Endothelial cell (in vitro differentiated cells): ENCODE measurements around the gene PIK3C2G. TPM values are rescaled to one million over a fixed set of nuclear protein-coding genes. Genes with fewer than 3 reads are reported as not detected.

Experiments
- DNase-seq: peaks from one replicate; pipeline ENCODE4 v3.0.0; 2021; ENCODE audit warnings: low spot score
- H3K27ac Mint-ChIP-seq: one replicate; pipeline ENCODE4 v1.8.0; 2021; ENCODE audit warnings: mixed read lengths, inconsistent platforms; ENCODE audit not compliant: unreplicated experiment
- H3K27me3 Mint-ChIP-seq: one replicate; pipeline ENCODE4 v1.8.0; 2021; ENCODE audit warnings: mild to moderate bottlenecking, moderate library complexity, mixed read lengths, inconsistent platforms; ENCODE audit not compliant: unreplicated experiment
- H3K36me3 Mint-ChIP-seq: one replicate; pipeline ENCODE4 v1.8.0; 2021; ENCODE audit warnings: mild to moderate bottlenecking, low read depth, mixed read lengths, inconsistent platforms; ENCODE audit not compliant: unreplicated experiment
- H3K4me1 Mint-ChIP-seq: one replicate; pipeline ENCODE4 v1.8.0; 2021; ENCODE audit warnings: mild to moderate bottlenecking, mixed read lengths, inconsistent platforms; ENCODE audit not compliant: unreplicated experiment
- H3K4me3 Mint-ChIP-seq: one replicate; pipeline ENCODE4 v1.8.0; 2021; ENCODE audit warnings: mild to moderate bottlenecking, mixed read lengths, inconsistent platforms; ENCODE audit not compliant: unreplicated experiment
- H3K9me3 Mint-ChIP-seq: one replicate; pipeline ENCODE4 v1.8.0; 2021; ENCODE audit warnings: mixed read lengths, inconsistent platforms; ENCODE audit not compliant: unreplicated experiment
- total RNA-seq: library from RNA; stranded (reverse); fragmentation: NEBNext Ultra II Directional; extraction: Animal tissue kit (Norgen Biotek cat#: 25700); gene quantifications from one replicate; pipeline ENCODE4 v1.2.1, GENCODE V29; 2021; ENCODE audit not compliant: unreplicated experiment
- TF ChIP-seq, protein P1 (sequence below): fragments of 200-600 bp; sonication (generic); IDR thresholded peaks from one replicate; pipeline ENCODE4 v1.5.0; 2021; ENCODE audit warnings: antibody characterized with exemption; ENCODE audit not compliant: unreplicated experiment

PIK3C2G gene
- total RNA-seq, 1 donor from 2014 or later: not detected

GRCh38 chr12:18358930-18359329 lies 97.6 kb downstream of the PIK3C2G start:
- Mint-ChIP-seq H3K27ac (no peak overlapping the region), H3K4me1 (no peaks in the 10 kb centered on the region), H3K36me3 (peaks cover 3% of the 10 kb centered on the region), H3K27me3 (no peaks in the 10 kb centered on the region), H3K9me3 (no peaks in the 10 kb centered on the region), H3K4me3 (no peak overlapping the region)
- no peak for DNase-seq
- TF ChIP-seq, protein P1, sequence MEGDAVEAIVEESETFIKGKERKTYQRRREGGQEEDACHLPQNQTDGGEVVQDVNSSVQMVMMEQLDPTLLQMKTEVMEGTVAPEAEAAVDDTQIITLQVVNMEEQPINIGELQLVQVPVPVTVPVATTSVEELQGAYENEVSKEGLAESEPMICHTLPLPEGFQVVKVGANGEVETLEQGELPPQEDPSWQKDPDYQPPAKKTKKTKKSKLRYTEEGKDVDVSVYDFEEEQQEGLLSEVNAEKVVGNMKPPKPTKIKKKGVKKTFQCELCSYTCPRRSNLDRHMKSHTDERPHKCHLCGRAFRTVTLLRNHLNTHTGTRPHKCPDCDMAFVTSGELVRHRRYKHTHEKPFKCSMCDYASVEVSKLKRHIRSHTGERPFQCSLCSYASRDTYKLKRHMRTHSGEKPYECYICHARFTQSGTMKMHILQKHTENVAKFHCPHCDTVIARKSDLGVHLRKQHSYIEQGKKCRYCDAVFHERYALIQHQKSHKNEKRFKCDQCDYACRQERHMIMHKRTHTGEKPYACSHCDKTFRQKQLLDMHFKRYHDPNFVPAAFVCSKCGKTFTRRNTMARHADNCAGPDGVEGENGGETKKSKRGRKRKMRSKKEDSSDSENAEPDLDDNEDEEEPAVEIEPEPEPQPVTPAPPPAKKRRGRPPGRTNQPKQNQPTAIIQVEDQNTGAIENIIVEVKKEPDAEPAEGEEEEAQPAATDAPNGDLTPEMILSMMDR: no peak

- TF ChIP-seq, protein P1: no peak
- Mint-ChIP-seq H3K4me3 (no peak overlapping the region), H3K27me3 (no peaks in the 10 kb centered on the region), H3K9me3 (no peaks in the 10 kb centered on the region), H3K4me1 (no peaks in the 10 kb centered on the region), H3K36me3 (no peaks in the 10 kb centered on the region), H3K27ac (no peak overlapping the region)
- no peak for DNase-seq
Observed at GRCh38 chr12:18361433-18361832, 100.1 kb downstream of the PIK3C2G start.

DNA sequence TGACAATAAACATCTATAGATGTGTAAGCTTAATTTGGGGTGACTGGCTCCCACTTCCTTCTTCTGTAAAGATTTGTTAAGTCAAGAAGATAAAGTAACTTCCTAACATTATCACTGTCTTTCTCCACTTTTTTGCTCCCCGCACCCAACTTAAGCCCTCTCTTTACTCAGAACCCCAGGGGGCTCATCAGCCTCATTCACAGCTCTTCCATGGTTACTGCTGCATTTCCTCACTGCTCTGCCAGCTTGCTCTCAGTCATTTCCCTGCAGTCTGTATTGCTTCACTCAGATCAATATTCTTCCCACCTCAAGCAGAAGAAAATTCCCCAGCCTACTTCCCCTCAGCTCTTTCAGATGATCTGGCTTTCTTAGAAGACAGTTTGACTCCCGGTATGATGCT lies 102.0 kb downstream of the PIK3C2G start:
- TF ChIP-seq, protein P1: no peak
- H3K4me3 Mint-ChIP-seq: no peak overlapping the region

DNA sequence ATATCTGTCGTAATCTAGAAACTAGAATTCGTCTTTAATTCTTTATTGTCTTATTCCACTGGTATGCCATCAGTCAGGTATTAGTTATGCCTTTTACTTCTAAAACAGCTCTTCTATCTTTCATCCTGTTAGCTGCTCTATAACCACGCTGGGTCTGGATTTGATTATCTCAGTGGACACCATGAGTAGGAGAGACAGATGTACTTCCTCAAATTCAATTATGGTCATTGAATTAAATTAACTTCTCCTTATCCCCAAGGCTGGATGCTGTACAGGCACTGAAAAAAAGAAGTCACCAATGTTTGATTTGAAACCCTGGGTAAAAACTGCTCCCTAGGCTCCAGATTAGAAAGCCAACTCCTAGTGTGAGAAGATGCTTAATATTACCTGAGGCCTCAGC lies 107.3 kb downstream of the PIK3C2G start:
- no peaks in the 10 kb centered on the region for H3K9me3 Mint-ChIP-seq
- no peak overlapping the region for H3K27ac Mint-ChIP-seq
- DNase-seq: no peak
- H3K36me3 Mint-ChIP-seq: no peaks in the 10 kb centered on the region
- H3K27me3 Mint-ChIP-seq: no peaks in the 10 kb centered on the region
- H3K4me3 Mint-ChIP-seq: no peak overlapping the region
- TF ChIP-seq, protein P1: no peak
- H3K4me1 Mint-ChIP-seq: no peaks in the 10 kb centered on the region

More for the DNA sequence above, 102.0 kb downstream of the PIK3C2G start:
- DNase-seq: no peak
- H3K27ac Mint-ChIP-seq: no peak overlapping the region
- H3K4me1 Mint-ChIP-seq: no peaks in the 10 kb centered on the region
- no peaks in the 10 kb centered on the region for H3K9me3 Mint-ChIP-seq
- H3K27me3 Mint-ChIP-seq: no peaks in the 10 kb centered on the region
- H3K36me3 Mint-ChIP-seq: no peaks in the 10 kb centered on the region

- Mint-ChIP-seq H3K36me3 (no peaks in the 10 kb centered on the region), H3K4me3 (no peak overlapping the region), H3K27me3 (no peaks in the 10 kb centered on the region), H3K9me3 (peaks cover 4% of the 10 kb centered on the region), H3K27ac (no peak overlapping the region), H3K4me1 (no peaks in the 10 kb centered on the region)
- TF ChIP-seq, protein P1: no peak
- DNase-seq: no peak
Observed at GRCh38 chr12:18373181-18373580, 111.9 kb downstream of the PIK3C2G start.
